MM.1S (cell line): ENCODE data around the gene PRKG1.

Source experiments
- DNase-seq: peaks from one replicate; pipeline ENCODE4 v3.0.0-alpha.2; 2015
- H2AFZ ChIP-seq: fragments of 300-600 bp; sonication (generic); 2 replicates; pipeline ENCODE4 v1.6.0; 2016; ENCODE audit warnings: antibody characterized with exemption, low read length
- H3F3A ChIP-seq: fragments of 300-600 bp; sonication (generic); 2 replicates; pipeline ENCODE4 v1.6.1; 2016; ENCODE audit warnings: mild to moderate bottlenecking, antibody characterized with exemption, low read length, moderate library complexity, mixed read lengths; ENCODE audit not compliant: insufficient read depth
- H3K27ac ChIP-seq: fragments of 300-600 bp; sonication (generic); 2 replicates; pipeline ENCODE4 v1.5.1; 2016; ENCODE audit warnings: mild to moderate bottlenecking, low read length
- H3K27me3 ChIP-seq: fragments of 300-600 bp; sonication (generic); replicated peaks from 2 replicates; pipeline ENCODE4 v1.6.0; 2016; ENCODE audit warnings: low read length; ENCODE audit not compliant: insufficient read depth
- H3K36me3 ChIP-seq: fragments of 300-600 bp; sonication (generic); replicated peaks from 2 replicates; pipeline ENCODE4 v1.6.1; 2016; ENCODE audit warnings: mild to moderate bottlenecking, low read length, mixed read lengths; ENCODE audit not compliant: insufficient read depth
- H3K4me1 ChIP-seq: fragments of 300-600 bp; sonication (generic); 2 replicates; pipeline ENCODE4 v1.6.1; 2016; ENCODE audit warnings: low read length, mixed read lengths
- H3K4me2 ChIP-seq: fragments of 300-600 bp; sonication (generic); 2 replicates; pipeline ENCODE4 v1.6.0; 2016; ENCODE audit warnings: low read depth, low read length
- H3K4me3 ChIP-seq: fragments of 300-600 bp; sonication (generic); 2 replicates; pipeline ENCODE4 v1.5.1; 2016; ENCODE audit warnings: low read length, mixed read lengths
- H3K79me2 ChIP-seq: fragments of 300-600 bp; sonication (generic); 2 replicates; pipeline ENCODE4 v1.6.1; 2016; ENCODE audit warnings: mixed run types, low read length, mixed read lengths
- H3K9ac ChIP-seq: fragments of 300-600 bp; sonication (generic); 2 replicates; pipeline ENCODE4 v1.6.1; 2016; ENCODE audit warnings: low read length, mixed read lengths
- H3K9me2 ChIP-seq: fragments of 300-600 bp; sonication (generic); replicated peaks from 2 replicates; pipeline ENCODE4 v1.6.1; 2016; ENCODE audit warnings: mild to moderate bottlenecking, low read length, mixed read lengths; ENCODE audit not compliant: insufficient read depth
- H3K9me3 ChIP-seq: fragments of 300-600 bp; sonication (generic); replicated peaks from 2 replicates; pipeline ENCODE4 v1.6.1; 2016; ENCODE audit warnings: mild to moderate bottlenecking, low read length, mixed read lengths; ENCODE audit not compliant: insufficient read depth
- H4K20me1 ChIP-seq: fragments of 300-600 bp; sonication (generic); 2 replicates; pipeline ENCODE4 v1.6.1; 2016; ENCODE audit warnings: mild to moderate bottlenecking, low read length, moderate library complexity, mixed read lengths; ENCODE audit not compliant: insufficient read depth
- EZH2 ChIP-seq: fragments of 300-600 bp; sonication (generic); optimal IDR thresholded peaks from 2 replicates; pipeline ENCODE3; 2017; ENCODE audit warnings: low read depth, mild to moderate bottlenecking, antibody characterized with exemption, low read length, mixed read lengths
- EZH2phosphoT487 ChIP-seq: fragments of 300-600 bp; sonication (generic); IDR thresholded peaks from 2 replicates; pipeline ENCODE4 v1.6.1; 2018; ENCODE audit warnings: antibody characterized with exemption, low read length
- TF ChIP-seq, protein P1 (sequence below): fragments of 300-600 bp; sonication (generic); IDR thresholded peaks from 2 replicates; pipeline ENCODE4 v1.5.1; 2016; ENCODE audit warnings: antibody characterized with exemption, low read length, mixed read lengths

Gene PRKG1

GRCh38 chr10:51656503-51656902, 582.2 kb downstream of the PRKG1 start:
- Histone ChIP-seq H3K9me3 (no peaks in the 10 kb centered on the region), H3K4me3 (no peak overlapping the region), H3K27ac (no peak overlapping the region), H2AFZ (no peak overlapping the region), H3K36me3 (no peaks in the 10 kb centered on the region), H3K9me2 (no peaks in the 10 kb centered on the region), H3K4me2 (no peak overlapping the region), H3K4me1 (no peaks in the 10 kb centered on the region), H3K79me2 (no peaks in the 10 kb centered on the region), H3F3A (no peaks in the 10 kb centered on the region), H3K9ac (no peak overlapping the region), H3K27me3 (no peaks in the 10 kb centered on the region), H4K20me1 (no peaks in the 10 kb centered on the region)
- DNase-seq, result no peak
- TF ChIP-seq EZH2, result no peak
- no peak for TF ChIP-seq EZH2phosphoT487
- TF ChIP-seq, protein P1, sequence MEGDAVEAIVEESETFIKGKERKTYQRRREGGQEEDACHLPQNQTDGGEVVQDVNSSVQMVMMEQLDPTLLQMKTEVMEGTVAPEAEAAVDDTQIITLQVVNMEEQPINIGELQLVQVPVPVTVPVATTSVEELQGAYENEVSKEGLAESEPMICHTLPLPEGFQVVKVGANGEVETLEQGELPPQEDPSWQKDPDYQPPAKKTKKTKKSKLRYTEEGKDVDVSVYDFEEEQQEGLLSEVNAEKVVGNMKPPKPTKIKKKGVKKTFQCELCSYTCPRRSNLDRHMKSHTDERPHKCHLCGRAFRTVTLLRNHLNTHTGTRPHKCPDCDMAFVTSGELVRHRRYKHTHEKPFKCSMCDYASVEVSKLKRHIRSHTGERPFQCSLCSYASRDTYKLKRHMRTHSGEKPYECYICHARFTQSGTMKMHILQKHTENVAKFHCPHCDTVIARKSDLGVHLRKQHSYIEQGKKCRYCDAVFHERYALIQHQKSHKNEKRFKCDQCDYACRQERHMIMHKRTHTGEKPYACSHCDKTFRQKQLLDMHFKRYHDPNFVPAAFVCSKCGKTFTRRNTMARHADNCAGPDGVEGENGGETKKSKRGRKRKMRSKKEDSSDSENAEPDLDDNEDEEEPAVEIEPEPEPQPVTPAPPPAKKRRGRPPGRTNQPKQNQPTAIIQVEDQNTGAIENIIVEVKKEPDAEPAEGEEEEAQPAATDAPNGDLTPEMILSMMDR, result no peak

GRCh38 chr10:51658000-51658399, 583.7 kb downstream of the PRKG1 start:
- Histone ChIP-seq H3K4me2 (no peak overlapping the region), H3K9me3 (no peaks in the 10 kb centered on the region), H3K4me1 (no peaks in the 10 kb centered on the region), H3K36me3 (no peaks in the 10 kb centered on the region), H3K9ac (no peak overlapping the region), H2AFZ (no peak overlapping the region), H3K27me3 (no peaks in the 10 kb centered on the region), H3K4me3 (no peak overlapping the region), H3K9me2 (no peaks in the 10 kb centered on the region), H4K20me1 (no peaks in the 10 kb centered on the region), H3F3A (no peaks in the 10 kb centered on the region), H3K27ac (no peak overlapping the region), H3K79me2 (no peaks in the 10 kb centered on the region)
- DNase-seq, result no peak
- TF ChIP-seq EZH2phosphoT487 (no peak), EZH2 (no peak)
- TF ChIP-seq, protein P1, result no peak

GRCh38 chr10:51659344-51659743, 585.1 kb downstream of the PRKG1 start:
- H3K27ac ChIP-seq, result no peak overlapping the region
- no peaks in the 10 kb centered on the region for H3K27me3 ChIP-seq
- no peak overlapping the region for H3K4me3 ChIP-seq
- H3K36me3 ChIP-seq, result no peaks in the 10 kb centered on the region
- no peaks in the 10 kb centered on the region for H3K79me2 ChIP-seq
- H4K20me1 ChIP-seq, result no peaks in the 10 kb centered on the region
- no peak overlapping the region for H2AFZ ChIP-seq
- no peak for DNase-seq
- TF ChIP-seq, protein P1, result no peak
- TF ChIP-seq EZH2, result no peak
- TF ChIP-seq EZH2phosphoT487, result no peak
- no peaks in the 10 kb centered on the region for H3K9me2 ChIP-seq
- H3K4me1 ChIP-seq, result no peaks in the 10 kb centered on the region
- H3F3A ChIP-seq, result no peaks in the 10 kb centered on the region
- H3K4me2 ChIP-seq, result no peak overlapping the region
- no peaks in the 10 kb centered on the region for H3K9me3 ChIP-seq
- H3K9ac ChIP-seq, result no peak overlapping the region
